HG03571 (cell line): ENCODE results near the gene CEP350.
"Not testable (repeated sequence)": the region's sequence is repeated elsewhere in the genome, so short reads cannot be mapped to it uniquely, and the experiment has no call there.

Experiments used
- ATAC-seq: cut with Tn5 transposase; IDR thresholded peaks from one replicate; pipeline ENCODE4 v1.9.1; 2021; ENCODE audit not compliant: unreplicated experiment

The CEP350 gene

DNA sequence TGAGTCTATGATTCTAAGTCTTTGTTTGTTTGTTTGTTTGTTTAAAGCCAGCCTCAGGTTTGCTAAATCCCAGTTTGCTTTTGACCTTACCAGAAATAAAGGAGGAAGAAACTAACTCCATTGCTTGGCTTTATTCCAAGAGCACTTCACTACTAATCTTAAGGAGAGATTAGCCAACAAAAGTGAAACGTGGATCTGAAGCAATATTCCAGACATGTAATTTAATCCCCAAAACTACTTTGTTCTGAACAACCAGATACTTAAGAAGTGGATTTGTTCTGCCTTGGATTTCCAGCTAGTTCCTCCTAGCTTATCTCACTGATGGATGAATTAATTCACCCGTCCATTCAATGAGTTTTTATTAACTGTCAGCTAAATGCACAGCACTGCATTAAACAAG lies 15.9 kb upstream of the CEP350 start:
- ATAC-seq = no peak

DNA sequence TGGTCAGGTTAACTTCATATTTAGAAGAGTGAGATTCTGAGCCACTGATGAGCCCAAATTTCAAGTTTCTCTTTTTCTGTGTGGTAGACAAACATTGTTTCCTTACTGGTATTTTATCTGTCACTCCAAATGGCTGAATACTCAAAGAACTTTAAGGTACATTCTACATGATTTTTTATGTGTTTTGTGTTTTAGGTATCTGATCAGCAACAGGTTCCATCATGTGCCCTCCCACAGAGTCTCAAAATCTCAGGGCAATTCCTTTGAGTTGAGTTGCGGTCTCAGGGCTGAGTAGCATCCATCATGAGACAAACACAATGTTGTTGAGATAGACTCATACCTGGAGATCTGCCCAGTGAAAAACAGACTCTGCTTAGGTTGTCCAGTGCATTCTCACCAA lies 14.7 kb upstream of the CEP350 start:
- no peak for ATAC-seq

DNA sequence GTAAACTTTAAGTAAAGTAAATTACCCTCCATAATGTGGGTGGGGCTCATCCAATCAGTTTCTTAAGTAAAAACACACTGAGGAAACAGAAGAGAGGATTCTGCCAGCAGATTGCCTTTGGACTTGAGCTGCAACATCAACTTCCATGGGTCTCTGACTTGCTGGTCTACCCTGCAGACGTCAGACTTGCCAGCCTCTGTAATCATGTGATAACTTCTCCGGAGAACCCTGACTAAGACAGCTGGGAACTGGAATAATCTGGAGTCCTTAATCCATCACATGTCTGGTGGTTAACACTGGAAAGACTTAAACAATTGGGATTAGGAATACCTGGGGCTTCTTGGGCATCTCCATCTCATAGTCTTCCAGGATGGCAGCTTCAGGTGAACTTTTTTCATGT lies 13.2 kb upstream of the CEP350 start:
- no peak for ATAC-seq

DNA sequence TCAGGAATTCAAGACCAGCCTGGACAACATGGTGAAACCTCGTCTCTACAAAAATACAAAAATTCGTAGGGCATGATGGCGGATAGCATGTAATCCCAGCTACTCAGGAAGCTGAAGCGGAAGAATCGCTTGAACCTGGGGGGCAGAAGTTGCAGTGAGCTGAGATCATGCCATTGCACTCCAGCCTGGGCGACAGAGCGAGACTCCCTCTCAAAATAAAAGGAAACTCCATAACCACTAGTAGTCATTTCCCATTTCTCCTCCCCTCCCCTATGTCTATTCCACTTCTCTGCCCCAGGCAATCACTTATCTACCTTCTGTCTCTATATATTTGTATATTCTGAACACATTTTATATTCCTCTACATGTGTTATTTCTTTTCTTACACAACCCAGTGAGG lies 4.0 kb upstream of the CEP350 start:
- no peak for ATAC-seq

DNA sequence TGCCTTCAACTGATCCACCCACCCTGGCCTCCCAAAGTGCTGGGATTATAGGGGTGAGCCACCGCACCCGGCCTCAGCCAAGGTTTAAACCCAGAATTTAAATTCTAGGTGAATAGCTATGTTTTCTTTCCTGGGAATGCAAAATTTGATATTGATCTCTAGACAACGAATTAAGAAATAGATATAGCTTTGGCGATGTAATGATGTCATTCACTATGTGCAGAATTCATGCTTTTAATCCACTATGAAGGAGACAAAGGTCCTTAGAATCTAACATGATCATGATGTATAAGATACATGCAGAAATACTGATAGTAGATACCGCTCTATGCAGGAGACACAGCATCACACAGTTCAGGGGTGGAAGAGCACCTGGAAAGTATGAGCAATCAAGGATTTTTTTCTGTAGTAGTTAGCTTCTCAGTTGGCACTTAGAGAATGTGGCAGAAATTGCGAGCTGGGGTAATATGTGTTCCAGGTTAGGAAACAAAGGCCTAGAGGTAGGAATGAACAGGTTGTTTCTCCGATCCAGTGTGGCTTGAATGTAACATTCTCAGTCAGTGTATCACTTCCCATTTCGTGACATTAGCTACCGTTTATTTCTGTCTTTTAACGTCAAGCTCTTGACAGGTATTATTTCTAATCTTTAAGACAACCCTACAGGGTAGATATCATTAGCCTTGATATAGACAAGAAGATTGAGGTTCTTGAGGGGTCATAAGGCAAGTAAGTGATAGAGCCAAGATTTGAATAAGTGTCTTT lies 3.0 kb upstream of the CEP350 start:
- ATAC-seq = no peak

DNA sequence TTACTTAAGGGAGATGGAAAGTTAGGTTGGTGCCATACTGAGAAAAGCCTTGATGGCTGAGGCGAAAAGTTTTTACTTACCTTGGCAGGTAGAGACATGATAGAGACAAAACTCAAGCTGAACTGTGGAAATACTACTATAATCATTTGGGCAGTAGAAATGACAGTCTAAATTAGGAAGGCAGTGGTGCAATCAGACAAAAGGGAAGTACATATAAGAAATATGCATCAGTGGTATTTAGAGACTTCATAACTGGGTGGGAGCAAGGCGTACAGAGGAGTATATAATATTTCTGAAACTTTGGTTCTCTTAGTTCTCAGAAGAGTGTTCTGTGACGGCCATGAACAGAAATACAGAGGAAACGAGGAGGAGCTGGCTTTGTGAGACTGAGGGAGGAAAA lies 2.4 kb upstream of the CEP350 start:
- ATAC-seq = no peak

DNA sequence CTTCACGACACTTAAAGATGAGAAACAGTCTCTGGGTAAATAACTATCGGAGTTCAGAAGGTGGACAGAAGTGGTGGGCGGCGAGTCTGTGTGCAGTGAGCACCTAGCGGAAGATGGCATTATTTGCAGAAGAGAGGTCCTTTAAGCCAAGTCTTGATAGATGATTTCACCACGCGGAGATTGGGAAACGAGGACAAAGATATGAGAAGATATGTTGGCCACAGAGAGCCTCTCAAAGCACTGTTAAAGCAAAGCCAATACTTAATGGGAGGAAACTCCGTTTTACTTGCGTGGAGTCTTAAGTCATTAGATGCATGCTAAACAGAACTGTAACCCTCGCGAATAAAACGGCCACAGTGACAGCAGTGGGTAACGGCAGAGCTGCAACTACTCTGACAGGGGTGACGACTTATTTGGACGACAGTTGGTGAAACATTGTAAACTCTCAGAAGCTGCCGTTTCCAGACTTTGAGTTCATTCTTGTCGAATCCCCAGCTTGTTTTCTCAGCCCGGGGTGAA lies 577 bp upstream of the CEP350 start:
- peak; percentile 14 for ATAC-seq

DNA sequence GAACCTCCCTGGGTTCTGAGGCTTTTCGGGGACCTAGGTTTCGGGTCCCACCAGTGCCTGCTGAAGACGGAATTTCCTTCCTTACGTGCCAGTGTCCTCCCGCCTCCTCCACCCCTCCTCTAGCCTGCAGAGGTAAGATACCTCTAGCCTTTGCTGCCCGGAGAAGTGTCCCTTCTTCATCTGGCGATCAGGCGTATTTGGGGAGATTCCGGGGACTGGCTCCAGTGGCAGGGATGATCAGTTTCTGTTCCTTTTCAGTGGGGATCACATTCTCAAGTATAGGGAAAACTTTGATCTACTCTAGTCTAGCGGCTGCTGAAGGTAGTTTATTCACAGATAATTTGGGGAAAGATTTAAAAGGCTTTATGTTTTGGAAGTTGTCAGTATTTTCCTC lies 674 bp downstream of the CEP350 start:
- peak; percentile 1 for ATAC-seq

DNA sequence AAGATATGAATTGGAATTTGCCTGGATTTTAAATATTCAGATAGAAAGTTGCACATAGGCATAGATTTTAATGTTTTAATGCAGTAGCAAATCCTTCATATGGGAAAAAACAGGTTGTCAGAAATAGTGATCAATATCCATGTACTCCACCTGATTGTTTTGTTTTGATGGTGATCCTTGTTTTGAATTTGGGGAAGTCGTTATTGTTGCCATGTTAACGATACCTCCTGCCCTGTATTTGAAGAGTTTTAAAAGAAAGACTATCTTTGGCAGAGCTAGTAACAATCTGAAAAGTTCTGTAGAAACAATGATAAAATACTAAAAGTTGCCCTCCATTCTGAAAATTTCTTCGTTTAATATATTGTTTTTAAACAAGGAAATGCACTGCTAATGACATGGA lies 1.1 kb downstream of the CEP350 start:
- ATAC-seq = no peak

DNA sequence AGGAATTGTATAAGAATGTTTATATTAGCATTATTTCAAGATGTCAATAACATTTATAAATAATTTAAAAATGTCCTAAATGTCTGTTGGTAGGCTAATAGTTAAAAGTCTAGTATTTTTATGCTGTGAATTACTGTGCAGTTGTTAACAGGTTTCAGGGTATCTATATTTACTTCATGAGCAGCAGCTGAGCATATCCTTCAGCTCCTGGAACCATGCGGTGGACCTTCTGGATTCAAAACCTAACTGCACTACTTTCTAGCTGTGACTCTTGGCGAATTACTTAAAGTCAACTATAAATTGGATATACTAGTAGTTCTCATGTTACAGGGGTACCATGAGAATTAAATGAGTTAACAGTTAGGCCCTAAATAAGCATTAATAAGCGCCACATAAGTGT lies 3.7 kb downstream of the CEP350 start:
- no peak for ATAC-seq

DNA sequence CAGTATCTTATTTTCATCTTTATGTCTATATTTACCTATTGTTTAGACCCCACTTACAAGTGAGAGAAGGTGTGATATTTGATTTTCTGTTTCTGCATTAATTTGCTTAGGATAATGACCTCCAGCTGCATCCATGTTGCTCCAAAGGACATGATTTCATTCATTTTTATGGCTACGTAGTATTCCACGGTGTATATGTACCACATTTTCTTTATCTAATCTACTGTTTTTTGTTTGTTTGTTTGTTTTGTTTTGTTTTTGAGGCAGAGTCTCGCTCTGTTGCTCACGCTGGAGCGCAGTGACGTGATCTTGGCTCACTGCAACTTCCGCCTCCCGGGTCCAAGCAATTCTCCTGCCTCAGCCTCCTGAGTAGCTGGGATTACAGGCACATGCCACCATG lies 7.6 kb downstream of the CEP350 start:
- ATAC-seq = not testable (repeated sequence)

DNA sequence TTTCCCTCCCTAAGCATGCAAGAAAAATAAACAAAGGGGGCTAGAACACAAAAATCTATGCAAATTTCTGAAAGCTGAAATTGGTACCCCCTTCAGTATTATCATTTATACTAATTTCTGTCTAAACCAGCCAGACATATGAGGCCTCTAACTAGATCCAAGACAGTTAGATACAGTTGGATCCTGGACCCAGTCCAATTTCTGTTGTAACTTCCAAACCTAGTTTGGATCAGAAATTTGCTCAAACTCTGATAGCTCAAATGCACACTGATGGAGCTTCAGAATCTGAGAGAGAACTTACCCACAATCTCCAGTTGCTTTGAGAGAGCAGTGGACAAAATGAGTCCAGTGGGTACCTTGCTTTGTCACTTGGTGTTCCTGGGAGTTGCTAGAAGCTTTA lies 11.9 kb downstream of the CEP350 start:
- no peak for ATAC-seq

DNA sequence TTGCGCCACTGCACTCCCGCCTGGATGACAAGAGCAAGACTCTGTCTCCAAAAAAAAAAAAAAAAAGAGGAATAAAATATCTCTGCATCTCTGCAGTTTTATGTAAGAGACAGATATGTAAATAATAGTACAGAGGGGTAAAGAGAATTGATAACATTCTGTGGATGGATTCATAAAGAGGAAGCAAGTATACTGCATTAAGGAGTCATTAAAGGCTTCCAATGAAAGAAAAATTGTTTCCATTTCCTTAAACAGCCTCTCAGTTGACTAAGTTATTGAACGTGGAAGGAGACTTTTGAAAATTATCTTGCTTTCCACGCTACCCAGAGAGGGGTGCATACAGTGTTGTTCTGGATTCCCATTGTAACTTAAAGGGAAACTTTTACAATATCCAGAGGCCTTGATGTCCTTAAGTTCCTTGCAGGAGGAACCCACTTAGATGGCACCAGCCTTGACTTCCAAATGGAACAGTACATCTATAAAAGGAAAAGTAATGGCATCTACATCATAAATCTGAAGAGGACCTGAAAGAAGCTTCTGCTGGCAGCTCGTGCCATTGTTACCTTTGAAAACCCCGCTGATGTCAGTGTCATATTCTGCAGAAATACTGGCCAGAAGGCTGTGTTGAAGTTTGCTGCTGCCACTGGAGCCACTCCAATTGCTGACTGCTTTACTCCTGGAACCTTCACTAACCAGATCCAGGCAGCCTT lies 13.8 kb downstream of the CEP350 start:
- no peak for ATAC-seq

DNA sequence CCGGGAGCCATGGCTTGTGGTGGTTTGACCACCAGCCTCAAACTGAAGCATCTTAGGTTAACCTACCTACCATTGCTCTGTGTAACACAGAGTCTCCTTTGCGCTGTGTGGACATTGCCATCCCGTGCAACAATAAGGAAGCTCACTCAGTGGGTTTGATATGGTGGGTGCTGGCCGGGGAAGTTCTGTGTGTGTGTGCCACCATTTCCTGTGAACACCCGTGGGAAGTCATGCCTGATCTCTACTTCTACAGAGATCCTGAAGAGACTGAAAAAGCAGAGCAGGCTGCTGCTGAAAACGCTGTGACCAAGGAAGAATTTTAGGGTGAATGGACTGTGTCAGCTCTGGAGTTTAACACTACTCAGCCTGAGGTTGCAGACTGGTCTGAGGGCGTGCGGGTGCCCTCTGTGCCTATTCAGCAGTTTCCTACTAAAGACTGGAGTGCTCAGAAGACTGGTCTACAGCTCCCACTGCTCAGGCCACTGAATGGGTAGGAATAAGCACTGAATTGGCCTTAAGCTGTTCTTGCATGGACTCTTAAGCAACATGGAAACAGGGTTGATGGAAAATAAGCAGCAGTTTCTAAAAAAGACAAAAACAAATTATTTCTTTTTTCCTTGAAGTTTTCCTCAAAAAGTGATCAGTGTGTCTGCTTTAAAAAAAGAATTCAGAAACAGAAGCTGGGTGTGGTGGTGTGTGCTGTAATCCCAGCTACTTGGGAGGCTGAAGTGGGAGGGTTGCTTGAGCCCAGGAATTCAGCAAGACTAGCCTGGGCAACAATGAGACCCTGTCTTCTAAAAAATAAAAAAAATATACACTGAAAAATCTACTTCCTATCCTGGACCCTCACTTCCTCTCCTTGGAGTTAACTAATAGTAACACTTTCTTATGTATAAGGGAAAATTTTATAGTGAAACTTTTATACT lies 14.6 kb downstream of the CEP350 start:
- ATAC-seq = no peak

DNA sequence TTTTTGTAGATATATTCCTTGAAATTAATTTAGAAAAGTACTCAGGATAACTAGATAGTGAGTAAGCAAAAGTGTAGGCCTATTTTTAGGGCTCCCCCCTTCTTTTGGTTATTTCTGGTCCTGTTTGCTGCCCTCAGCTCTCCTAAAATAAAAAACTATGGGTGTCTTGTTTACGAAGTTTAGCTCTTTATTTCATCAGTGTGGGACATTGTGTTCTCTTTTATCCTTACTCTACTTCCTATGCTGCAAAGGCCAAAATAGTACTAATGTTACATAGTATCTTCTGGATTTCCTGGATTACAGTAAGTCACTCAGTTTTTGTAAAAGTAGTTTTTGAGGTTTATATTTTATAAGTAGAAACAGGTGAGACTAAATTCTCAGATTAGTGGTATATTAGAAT lies 15.4 kb downstream of the CEP350 start:
- no peak for ATAC-seq

DNA sequence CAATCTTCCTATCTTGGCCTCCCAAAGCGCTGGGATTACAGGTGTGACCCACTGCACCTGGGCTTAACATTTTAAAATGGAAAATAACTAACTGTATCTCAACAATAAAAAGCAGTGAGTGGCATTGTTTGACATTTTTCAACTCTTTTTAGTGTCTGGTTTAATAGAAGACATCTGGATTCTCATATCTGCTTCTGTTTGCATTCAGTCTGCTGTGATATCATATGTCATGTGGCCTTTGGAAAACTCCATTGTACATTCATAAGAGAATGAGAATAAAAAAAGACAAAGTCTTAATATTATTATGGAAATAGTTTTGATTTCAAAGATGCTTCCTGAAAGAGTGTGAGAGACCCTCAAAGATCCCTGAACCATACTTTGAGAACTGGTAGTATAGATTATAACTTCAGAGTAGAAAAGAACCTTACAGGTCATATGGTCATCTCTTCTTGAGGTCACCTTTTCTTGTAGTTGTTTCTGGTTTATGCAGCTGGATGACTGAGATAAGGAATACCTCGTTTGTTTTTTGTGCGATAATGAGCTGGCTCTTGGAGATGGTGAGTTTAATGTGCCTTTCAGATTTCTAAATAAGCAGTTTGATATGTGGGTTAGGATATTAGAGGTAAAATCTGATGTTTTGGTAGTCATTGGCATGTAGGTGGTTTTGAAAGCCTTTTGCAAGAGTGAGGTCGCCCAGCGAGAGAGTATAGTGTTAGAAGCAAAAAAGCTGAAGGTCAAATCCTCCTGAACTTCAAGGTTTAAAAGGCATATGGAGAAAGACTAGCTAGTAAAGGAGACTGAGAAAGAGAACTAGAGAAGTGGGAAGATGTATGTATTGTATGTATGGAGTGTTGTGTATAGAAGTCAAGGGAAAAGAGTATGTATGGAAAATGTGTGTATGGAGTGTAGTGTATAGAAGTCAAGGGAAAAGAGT lies 17.2 kb downstream of the CEP350 start:
- ATAC-seq = no peak

DNA sequence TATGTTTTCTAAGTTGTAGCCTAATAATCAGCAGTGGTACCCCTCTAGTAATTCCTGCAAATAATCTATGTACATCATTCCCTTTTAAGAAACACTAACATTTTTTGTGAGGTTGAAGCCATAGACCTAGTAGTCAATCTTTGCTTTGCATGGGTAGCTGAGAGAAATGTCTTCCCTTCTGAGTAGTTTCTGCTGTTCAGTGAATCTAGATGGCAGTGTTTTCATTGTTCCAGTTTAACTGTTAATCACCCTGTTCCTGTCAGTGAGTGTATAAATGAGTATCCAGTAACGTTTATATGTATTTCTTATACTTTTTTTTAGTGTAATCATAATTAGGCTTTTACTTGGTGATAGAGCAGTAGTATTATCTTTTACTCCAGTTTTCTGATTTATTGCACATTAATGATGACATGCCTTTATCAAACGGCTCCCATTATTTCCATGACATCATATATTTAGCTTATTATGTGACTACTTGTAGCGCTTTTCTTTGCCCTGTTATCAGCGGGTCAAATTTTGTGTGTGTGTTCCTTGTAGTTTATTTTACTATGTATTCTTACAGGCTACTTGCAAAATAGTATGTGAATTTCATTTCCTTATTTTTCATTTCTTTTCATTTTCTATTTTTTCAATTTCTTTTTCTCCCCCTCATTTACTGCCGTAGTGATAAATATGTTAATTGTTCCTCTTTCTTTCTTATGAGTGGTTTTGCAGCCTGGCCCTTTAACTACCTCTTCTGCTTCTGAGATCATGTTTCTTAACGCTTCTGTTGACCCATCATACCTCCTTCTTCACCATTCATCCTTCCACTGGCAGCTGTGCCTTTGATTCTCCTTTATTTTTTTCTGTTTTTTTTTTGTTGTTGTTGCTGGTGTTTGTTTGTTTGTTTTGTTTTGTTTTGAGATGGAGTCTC lies 18.8 kb downstream of the CEP350 start:
- no peak for ATAC-seq

DNA sequence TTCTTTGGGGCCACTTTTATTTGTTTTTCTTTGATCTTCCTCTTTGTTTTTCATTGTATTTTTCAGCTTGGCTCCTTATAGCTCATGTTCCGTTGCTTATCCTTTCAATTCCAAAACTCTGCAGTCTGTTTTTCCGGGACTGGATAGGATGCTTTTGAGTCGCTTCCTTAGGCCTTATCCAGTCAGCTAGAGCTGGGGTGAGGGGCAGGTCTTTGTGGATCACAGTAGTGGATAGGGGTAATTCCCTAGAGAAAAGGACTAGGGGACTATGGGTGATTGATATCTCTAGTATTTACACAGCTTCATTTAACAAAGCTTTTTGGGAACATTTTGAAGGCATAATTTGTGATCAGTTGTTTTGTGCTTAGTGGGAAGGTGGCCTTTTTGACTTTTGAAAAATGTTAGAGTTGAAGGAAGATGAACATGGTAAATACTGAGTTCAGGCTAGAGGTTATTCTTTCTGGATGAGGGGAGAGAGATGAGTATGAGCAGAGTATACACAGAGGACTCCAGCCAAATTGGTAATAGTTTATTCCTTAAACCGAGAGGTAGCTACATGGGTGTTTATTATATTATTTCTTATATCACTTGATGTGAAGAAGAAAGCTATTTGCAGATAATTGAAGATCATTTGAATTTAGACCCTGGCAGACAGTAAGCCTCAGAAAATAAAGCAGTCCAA lies 22.5 kb downstream of the CEP350 start:
- ATAC-seq = no peak
